Skin of body (tissue), 2 donors: ENCODE data around the gene CTBP1. TPM values are rescaled to one million over a fixed set of nuclear protein-coding genes. Genes with fewer than 3 reads are reported as not detected.

Experiments
- DNase-seq: peaks from one replicate; lab custom pipeline; 2025; lab: John Stamatoyannopoulos, UW
- total RNA-seq: library from RNA; depleted of rRNA; stranded (reverse); fragments of >200 nt; gene quantifications from one replicate; pipeline ENCODE4 v1.2.3, GENCODE V29; 2014

CTBP1 gene
- total RNA-seq, 1 donor from 2014 or later = 68.6 TPM

DNA sequence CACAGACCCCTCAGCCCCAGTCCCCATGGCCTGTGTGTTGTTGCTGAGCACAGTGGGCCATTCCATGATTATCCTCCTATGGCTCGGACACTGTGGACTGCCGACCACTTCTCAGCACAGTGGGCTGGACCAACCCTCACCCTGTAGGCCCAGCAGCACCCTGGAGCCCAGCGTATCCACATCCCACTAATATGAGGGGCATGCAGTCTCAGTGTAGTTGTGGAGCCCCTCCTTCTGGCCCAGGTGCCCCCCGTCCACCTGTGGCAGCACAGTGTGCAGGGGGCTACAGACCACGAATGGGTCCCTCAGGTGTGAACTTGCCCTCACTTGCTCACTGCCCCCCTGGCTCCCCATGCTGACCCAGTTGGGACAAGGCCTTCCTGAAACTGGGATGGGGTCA, 84.5 kb downstream of the CTBP1 start:
- no peak for DNase-seq

DNA sequence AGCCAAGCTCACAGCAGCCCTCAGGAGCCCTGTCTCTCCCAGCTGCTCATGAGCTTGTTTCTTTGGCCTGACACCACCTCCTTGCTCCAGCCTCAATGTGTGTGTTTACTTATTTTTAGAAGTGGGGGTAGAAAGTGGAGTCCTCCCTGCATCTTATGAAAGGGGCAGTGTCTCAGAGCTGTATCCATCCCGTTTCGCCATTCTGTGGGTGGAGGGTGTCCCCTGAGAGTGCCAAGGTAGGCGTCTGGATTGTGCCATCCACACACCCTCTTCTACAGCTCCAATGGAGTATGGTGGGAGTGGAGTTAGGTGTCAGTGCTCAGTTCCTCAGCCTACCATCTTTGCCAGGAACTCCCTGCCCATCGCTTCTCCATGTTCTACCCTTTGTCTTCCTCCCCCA, 84.9 kb downstream of the CTBP1 start:
- no peak for DNase-seq

Other genes starting within 250 kb of the CTBP1 start
- 15.0 TPM for gene FGFRL1, start 237.5 kb downstream of the CTBP1 start, total RNA-seq
- 3.4 TPM for gene RNF212, start 135.6 kb downstream of the CTBP1 start, total RNA-seq
- gene SPON2, start 76.5 kb downstream of the CTBP1 start, total RNA-seq = 46.1 TPM
- 32.6 TPM for gene MAEA, start 40.8 kb upstream of the CTBP1 start, total RNA-seq
- 9.7 TPM for gene UVSSA, start 98.1 kb upstream of the CTBP1 start, total RNA-seq
- gene NKX1-1, start 157.3 kb upstream of the CTBP1 start, total RNA-seq = not detected